HFFc6 (cell line): ENCODE results near the gene INPP4B. TPM values are rescaled to one million over a fixed set of nuclear protein-coding genes. Genes with fewer than 3 reads are reported as not detected.

Source experiments
- DNase-seq: peaks from one replicate; pipeline ENCODE4 v3.0.0-alpha.2; 2018
- H3K27ac Mint-ChIP-seq: 2 replicates; pipeline ENCODE4 v1.8.0; 2020; ENCODE audit warnings: mild to moderate bottlenecking, mixed read lengths
- H3K27me3 Mint-ChIP-seq: 2 replicates; pipeline ENCODE4 v1.8.0; 2021; ENCODE audit warnings: mild to moderate bottlenecking, moderate library complexity, mixed read lengths; ENCODE audit not compliant: insufficient read depth
- H3K36me3 Mint-ChIP-seq: 2 replicates; pipeline ENCODE4 v1.8.0; 2021; ENCODE audit warnings: low read depth, mixed read lengths
- H3K4me1 Mint-ChIP-seq: 2 replicates; pipeline ENCODE4 v1.8.0; 2020; ENCODE audit warnings: low read depth, mixed read lengths
- H3K4me3 Mint-ChIP-seq: 2 replicates; pipeline ENCODE4 v1.8.0; 2020; ENCODE audit warnings: mild to moderate bottlenecking, moderate library complexity, mixed read lengths
- H3K9me3 Mint-ChIP-seq: 2 replicates; pipeline ENCODE4 v1.8.0; 2020; ENCODE audit warnings: mild to moderate bottlenecking, mixed read lengths
- total RNA-seq, 6 experiments: library from RNA; stranded (reverse); fragmentation: NEBNext Ultra II Directional; extraction: Animal tissue kit (Norgen Biotek cat#: 25700); gene quantifications; 2 replicates in 1 of 6; 3 replicates in 5 of 6; pipeline ENCODE4 v1.2.3, GENCODE V29; 2021
- TF ChIP-seq, protein P1 (sequence below): fragments of 200-600 bp; sonication (generic); IDR thresholded peaks from 2 replicates; pipeline ENCODE4 v1.5.0; 2021; ENCODE audit warnings: antibody characterized with exemption, mild to moderate bottlenecking

INPP4B gene
- total RNA-seq, 6 experiments from 2014 or later = 36.1 to 48.9 (median 40.1) TPM

DNA sequence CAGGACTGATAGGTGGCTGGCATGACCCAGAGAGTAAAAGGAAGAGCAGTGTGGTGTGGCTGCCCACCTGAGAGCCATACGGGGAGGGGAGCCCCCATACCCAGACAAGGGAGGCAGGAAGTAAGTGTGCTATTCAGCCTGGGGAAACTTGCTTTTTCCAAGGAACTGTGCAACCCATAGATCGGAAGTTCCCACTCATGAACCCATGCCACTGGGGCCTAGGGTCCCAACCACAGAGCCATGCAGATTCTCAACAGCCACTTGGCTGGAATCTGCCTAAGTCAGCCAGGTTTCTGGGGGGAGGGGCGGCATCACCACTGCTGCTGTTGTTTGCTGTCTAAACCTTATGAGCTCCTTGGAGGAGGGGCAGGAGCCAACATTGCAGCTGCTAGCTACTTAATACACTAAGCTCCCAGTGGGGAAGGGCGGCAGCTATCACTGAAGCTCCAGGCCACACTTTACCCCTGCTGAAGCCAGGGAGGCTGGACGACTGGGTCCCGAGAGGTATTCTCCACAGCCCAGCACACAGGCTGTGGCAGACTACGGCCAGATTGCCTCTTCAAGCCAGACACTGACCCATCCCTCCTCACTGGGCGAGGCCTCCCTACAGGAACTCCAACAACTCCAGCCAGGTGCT, 410.4 kb downstream of the INPP4B start:
- H3K4me3 Mint-ChIP-seq = no peak overlapping the region
- H3K9me3 Mint-ChIP-seq = peaks cover 4% of the 10 kb centered on the region; the same call in 1 of the 2 replicates
- DNase-seq = no peak
- TF ChIP-seq, protein P1, sequence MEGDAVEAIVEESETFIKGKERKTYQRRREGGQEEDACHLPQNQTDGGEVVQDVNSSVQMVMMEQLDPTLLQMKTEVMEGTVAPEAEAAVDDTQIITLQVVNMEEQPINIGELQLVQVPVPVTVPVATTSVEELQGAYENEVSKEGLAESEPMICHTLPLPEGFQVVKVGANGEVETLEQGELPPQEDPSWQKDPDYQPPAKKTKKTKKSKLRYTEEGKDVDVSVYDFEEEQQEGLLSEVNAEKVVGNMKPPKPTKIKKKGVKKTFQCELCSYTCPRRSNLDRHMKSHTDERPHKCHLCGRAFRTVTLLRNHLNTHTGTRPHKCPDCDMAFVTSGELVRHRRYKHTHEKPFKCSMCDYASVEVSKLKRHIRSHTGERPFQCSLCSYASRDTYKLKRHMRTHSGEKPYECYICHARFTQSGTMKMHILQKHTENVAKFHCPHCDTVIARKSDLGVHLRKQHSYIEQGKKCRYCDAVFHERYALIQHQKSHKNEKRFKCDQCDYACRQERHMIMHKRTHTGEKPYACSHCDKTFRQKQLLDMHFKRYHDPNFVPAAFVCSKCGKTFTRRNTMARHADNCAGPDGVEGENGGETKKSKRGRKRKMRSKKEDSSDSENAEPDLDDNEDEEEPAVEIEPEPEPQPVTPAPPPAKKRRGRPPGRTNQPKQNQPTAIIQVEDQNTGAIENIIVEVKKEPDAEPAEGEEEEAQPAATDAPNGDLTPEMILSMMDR = no peak
- H3K27ac Mint-ChIP-seq = no peak overlapping the region
- H3K36me3 Mint-ChIP-seq = peaks cover 25% of the 10 kb centered on the region
- peaks cover 2% of the 10 kb centered on the region; the same call in 1 of the 2 replicates for H3K27me3 Mint-ChIP-seq
- peaks cover 23% of the 10 kb centered on the region for H3K4me1 Mint-ChIP-seq

DNA sequence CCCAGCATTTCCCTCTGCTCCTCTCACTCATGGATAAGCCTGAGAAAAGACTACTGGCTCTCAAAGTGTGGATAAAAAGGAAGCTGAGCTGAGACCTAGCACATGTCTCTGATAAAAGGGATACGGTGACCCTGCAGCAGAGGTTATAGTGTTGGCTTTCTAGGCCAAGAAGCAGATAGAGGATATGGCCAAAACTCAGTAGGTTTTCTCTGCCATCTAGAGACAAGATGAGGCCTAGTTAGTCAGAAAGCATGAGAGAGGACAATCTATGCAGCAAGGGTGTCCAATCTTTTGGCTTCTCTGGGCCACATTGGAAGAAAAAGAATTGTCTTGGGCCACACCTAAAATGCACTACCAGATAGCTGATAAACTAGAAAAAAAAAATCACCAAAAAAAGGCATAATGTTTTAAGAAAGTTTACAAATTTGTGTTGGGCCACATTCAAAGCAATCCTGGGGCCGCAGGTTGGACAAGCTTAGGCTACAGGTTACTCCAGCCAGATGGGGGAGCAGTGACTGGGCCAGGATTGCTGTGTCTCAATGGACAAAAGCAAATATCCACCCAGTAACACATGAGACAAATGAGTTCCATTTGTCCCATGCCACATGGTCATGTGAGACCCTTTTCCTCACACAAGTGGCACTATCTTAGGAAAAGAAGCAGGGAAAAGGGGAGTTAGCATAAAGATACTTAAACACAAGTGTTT, 411.4 kb downstream of the INPP4B start:
- Mint-ChIP-seq H3K9me3 (no peaks in the 10 kb centered on the region; the same call in 1 of the 2 replicates), H3K4me3 (no peak overlapping the region), H3K36me3 (peaks cover 20% of the 10 kb centered on the region), H3K27me3 (no peaks in the 10 kb centered on the region), H3K4me1 (peaks cover 13% of the 10 kb centered on the region), H3K27ac (no peak overlapping the region)
- TF ChIP-seq, protein P1 = no peak
- DNase-seq = no peak

DNA sequence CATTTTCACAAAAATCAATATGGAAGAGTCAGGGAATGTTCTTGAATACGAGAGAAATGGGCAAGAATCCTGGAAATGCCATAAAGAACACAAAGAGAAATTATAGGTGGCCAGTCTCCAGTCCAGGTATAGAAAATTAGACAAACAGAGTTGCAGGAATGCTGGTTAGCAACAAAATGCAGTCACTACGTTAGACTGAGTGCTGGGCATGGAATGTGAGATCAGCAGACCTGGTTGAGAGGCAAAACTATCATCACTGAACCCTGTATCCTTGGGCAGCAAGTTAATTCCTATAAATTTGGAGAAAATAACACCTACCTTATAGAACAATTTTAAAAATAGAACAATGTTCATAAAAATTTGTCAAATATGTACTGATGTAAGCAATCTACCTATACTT, 417.4 kb downstream of the INPP4B start:
- no peak for DNase-seq
- Mint-ChIP-seq H3K4me3 (no peak overlapping the region), H3K4me1 (no peaks in the 10 kb centered on the region), H3K27ac (no peak overlapping the region), H3K9me3 (no peaks in the 10 kb centered on the region), H3K27me3 (no peaks in the 10 kb centered on the region), H3K36me3 (no peaks in the 10 kb centered on the region)
- TF ChIP-seq, protein P1 = no peak

DNA sequence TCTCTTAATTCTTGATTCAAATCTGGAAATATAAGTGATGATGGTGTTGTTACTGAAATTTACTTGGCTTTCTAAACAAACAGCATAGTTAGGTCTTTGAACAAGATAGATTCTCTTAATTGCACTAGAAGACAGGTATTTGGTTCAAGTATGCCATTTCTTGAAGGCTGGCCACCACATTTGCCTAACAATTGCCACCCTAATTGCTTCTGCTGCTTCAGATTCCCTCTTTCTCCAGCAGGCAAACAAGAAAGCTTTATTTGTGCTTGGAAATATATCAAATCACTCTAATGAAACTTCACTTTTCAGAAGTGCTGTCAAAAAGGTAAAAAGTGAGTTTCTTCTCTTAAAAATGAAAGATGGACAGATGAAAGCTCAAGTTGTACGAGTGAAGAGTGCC, 418.6 kb downstream of the INPP4B start:
- H3K4me1 Mint-ChIP-seq = no peaks in the 10 kb centered on the region
- no peak overlapping the region for H3K27ac Mint-ChIP-seq
- H3K9me3 Mint-ChIP-seq = no peaks in the 10 kb centered on the region
- no peak for DNase-seq
- TF ChIP-seq, protein P1 = no peak
- H3K27me3 Mint-ChIP-seq = no peaks in the 10 kb centered on the region
- no peaks in the 10 kb centered on the region for H3K36me3 Mint-ChIP-seq
- no peak overlapping the region for H3K4me3 Mint-ChIP-seq

DNA sequence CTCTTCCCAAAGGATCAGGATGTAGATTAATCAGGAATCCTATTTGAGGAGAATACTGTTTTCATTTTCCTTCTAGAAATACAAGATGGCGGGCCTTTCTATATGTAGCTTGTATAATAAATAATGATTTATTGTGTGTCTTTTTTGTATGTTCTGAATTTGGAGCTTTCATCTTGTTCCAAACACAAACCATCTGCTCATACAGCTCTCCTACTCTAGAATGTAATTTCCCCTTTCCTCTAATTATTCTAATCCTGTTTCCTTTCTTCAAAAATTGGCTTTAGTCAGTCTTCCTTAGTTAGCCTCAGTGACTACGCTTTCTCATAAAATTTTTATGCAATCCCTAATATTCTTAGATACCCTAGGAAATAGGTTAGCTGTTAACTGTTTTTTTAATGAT, 422.2 kb downstream of the INPP4B start:
- no peak overlapping the region for H3K27ac Mint-ChIP-seq
- no peak for DNase-seq
- TF ChIP-seq, protein P1 = no peak
- H3K4me3 Mint-ChIP-seq = no peak overlapping the region
- no peaks in the 10 kb centered on the region for H3K27me3 Mint-ChIP-seq
- 0 out of 2 replicates have a peak, but pooled peaks cover 3% of the 10 kb centered on the region for H3K36me3 Mint-ChIP-seq
- H3K9me3 Mint-ChIP-seq = no peaks in the 10 kb centered on the region
- H3K4me1 Mint-ChIP-seq = peaks cover 17% of the 10 kb centered on the region
